NCI-H187 treated with DMSO at 0.1 percent for 48 hours (cell line): ENCODE data around the gene FRG2.
"Not testable (repeated sequence)": the region's sequence is repeated elsewhere in the genome, so short reads cannot be mapped to it uniquely, and the experiment has no call there.

ENCODE experiments used
- DNase-seq: peaks from one replicate; lab custom pipeline; 2025; lab: John Stamatoyannopoulos, UW

Gene FRG2

GRCh38 chr4:190027156-190027555 is at the start of gene FRG2:
TSS of gene FRG2 (minus strand) at chr4:190027256. CDS start at chr4:190027204, 52 bp downstream.
- not testable (repeated sequence) for DNase-seq

GRCh38 chr4:190068351-190068750 is 41.3 kb upstream of the FRG2 start:
- not testable (repeated sequence) for DNase-seq

GRCh38 chr4:190064805-190065204 is 37.7 kb upstream of the FRG2 start:
- DNase-seq = not testable (repeated sequence)

DNA sequence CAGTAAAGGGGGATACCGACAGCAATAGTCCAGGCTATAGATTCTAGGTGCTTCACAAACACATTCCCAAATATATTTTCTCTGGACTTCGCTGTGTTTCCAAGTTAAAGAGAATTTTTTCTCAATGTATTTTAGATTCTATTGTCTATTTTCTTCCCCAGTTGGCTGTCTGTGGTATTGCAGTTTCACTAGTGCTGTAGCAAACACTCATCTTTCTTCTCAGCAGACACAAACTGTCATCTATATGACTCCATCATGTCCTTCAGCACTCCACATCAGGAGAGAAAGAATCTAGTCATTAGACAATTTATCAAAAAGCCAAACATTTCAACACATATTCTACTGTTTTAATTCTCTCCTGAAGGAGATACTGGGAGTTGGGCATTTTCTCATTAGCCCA is 37.3 kb upstream of the FRG2 start, which contains the start of gene DBET:
DBET (plus strand) TSS at position 161 of the 400 bp plus-strand sequence.
- DNase-seq = not testable (repeated sequence)

- not testable (repeated sequence) for DNase-seq
These were observed 31.9 kb upstream of the FRG2 start for GRCh38 chr4:190058997-190059396.

DNA sequence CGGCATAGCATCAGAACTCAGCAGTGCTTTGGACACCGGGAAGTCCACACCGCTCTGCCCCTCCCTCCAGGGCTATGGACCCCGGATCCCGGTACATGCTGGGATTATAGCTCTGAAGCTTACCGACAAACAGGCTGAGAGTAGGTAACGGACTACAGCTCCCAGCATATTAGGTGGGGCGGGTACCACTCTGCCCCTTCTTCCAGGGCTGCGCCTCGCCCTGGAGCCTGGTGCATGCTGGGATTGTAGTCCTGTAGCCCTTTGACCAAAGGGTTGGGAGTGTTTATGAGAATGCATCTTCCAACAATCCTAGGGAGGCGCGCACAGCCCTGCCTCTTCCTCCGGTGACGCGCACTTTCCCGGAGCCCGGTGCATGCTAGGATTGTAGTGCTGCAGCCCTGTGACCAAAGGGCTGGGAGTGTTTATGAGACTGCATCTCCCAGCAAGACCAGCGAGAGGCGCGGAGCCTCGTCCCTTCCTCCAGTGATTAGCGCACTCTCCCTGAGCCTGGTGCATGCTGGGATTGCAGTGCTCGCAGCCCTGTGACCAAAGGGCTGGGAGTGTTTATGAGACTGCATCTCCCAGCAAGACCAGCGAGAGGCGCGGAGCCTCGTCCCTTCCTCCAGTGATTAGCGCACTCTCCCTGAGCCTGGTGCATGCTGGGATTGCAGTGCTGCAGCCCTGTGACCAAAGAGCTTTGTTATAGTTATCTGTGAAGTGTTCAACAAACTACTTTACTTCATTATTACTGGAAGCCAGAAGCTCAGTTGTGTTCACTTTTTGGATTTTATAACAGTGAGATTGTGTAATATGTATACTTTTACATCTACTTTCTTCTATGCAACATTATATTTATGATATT is 22.6 kb upstream of the FRG2 start:
- DNase-seq = not testable (repeated sequence)

- not testable (repeated sequence) for DNase-seq
These were observed 20.6 kb upstream of the FRG2 start for GRCh38 chr4:190047627-190048026.

DNA sequence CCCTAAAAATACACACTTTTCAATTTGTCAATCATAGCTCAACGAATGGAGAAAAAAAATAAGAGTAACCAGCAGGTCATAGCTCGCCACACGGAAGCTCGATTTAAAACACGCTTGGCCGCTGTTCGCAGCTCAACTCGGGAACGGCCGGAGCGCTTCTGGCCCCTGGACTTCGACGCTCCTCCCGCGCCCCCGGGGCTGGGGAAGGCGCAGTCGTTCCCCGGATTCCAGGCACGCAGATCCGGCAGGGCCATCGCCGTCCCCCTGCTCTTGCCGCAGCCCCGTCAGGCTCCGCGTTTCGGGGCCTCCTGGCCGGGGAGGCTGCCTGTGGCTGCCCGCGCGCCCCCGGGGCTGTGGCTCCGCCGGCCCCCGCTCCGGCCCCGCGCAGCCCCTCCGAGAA is 13.8 kb upstream of the FRG2 start:
- not testable (repeated sequence) for DNase-seq

DNA sequence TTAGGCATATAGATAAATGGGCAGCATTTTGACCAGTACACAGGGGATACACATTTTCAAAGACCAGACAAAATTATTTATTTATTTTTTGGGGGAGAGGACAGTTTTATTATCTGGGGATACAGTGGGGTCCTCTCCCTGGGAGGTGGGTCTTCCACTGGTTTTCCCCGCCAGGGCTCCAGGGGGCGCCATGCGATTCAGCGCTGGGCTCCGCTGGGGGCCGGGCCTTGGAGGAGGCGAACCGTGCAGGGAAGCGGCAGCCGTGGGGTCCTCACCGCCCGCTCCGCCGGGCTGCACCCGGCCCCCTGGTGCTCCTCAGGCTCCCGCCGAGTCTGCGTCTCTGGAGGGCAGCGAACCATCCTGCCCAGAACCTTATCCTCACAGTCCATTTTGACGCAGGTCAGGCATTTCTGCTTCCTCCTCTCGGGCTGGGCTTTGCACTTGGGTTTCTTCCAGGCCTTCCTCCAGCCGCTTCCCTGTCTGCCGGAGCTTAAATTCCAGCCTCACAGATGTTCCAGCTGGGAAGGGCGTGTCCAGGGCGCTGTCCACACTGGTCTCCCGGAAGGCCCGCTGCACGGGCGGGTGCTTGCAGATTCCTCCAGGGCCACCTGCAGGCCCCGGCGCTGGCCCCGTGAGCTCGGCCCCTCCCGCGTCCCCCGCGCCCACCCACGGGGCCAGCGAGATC is 10.8 kb upstream of the FRG2 start:
- DNase-seq = not testable (repeated sequence)

DNA sequence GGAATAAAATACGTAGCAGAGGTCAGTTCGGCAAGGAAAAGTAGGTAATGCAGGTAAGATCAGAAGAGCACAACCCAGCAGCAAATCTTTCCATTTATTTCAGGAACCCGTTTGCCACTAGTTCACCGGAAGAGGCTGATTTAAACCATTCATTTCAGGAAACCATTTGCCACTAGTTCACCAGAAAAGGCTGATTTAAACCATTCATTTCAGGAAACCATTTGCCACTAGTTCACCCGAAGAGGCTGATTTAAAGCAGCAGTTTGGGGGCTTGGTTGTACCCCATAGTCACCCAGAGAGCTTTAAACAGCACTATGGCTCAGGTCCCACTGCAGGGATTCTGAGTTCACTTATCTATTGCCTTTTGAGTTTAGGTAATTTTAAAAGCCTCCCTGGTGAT is 4.2 kb upstream of the FRG2 start:
- not testable (repeated sequence) for DNase-seq

DNA sequence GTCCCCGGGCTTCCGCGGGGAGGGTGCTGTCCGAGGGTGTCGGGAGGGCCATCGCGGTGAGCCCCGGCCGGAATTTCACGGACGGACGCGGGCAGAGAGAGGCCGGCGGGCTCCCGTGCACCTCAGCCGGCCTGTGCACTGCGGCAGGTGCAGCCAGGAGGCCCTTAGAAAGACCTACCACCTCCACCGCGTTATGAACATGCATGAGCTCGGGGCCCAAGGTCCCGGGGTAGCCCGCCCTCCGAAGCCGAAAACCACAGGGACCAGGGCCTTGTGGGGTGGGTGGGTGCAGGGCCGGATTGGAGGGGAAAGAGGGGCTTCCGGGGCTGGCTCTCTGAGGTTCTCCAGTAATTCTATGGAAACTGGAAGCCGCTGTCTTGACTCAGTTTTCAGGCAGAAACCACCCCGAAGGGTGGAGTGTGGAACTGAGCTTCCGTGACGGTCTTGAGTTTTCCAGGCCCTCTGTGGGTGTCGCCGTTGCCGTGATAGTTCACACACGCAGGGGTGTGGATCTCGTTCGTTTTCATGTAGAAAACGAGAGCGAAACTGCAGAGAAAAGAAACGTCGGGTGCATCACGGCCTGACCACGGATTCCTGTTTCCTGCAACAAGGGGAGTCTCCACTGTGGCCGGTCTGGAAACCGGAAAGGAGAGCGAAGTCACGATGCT is 4.3 kb downstream of the FRG2 start:
- DNase-seq = not testable (repeated sequence)

DNA sequence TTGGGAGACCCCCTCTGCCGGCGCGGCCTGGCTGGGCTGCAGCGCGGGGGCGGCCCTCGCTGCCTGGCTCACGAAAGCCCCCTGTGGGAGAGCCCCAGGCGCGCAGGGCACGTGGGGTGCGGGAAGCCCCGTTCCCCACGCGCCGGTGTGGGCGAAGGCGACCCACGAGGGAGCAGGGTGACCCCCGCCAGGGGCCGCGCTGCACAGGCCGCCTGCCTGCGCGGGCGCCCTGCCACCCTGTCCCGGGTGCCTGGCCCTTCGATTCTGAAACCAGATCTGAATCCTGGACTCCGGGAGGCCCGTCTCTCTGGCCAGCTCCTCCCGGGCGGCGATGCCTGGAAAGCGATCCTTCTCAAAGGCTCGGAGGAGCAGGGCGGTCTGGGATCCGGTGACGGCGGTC is 5.1 kb downstream of the FRG2 start:
- not testable (repeated sequence) for DNase-seq

DNA sequence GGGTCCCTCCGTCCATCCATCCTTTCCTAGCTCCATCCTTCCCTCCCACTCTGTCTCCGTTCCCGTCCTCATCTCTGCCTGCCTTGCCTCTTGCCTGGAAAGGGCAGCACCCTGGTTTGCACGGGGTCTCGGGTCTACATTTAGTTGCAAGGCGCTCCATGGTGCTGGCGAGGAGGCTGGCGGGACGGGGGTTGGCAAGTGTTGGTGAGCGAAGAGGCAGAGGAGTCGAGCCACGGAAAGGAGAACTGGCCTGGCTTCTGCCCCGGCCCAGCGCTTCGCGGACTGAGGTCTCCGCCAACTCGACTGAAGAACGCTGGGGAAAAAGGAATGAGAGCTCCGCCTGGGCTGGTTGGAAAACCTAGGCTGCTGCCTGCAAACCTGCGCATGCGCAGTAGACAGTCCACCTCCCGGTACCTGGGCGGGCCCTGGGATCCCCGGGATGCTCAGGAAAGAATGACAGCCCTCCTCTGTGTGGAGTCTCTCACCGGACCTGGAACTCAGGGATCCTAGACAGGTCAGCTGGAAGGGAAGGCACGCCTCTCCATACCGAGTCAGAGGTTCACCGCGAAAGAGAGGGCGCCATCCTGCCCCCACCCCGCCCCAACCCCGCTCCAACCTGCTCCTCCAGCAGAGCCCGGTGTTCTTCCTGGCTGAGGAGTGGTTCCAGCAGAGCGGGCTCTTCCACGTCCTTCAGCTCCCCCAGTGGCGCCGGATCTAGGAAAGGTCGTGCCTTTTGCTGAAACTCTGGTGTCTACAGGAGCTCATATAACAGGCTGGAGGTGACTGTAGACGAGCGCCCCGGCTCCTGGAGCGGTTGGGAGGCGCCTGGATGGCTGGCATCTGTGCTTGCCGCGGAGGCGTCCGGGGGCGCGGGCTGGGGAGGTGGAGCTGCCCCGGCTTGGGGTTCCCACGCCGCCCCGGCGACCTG is 6.0 kb downstream of the FRG2 start:
- DNase-seq = no peak

GRCh38 chr4:190019859-190020463 is 7.1 kb downstream of the FRG2 start:
- not testable (repeated sequence) for DNase-seq

GRCh38 chr4:190019023-190019858 is 7.8 kb downstream of the FRG2 start:
- DNase-seq = no peak

- no peak for DNase-seq
These were observed 8.7 kb downstream of the FRG2 start for GRCh38 chr4:190018201-190018920.

DNA sequence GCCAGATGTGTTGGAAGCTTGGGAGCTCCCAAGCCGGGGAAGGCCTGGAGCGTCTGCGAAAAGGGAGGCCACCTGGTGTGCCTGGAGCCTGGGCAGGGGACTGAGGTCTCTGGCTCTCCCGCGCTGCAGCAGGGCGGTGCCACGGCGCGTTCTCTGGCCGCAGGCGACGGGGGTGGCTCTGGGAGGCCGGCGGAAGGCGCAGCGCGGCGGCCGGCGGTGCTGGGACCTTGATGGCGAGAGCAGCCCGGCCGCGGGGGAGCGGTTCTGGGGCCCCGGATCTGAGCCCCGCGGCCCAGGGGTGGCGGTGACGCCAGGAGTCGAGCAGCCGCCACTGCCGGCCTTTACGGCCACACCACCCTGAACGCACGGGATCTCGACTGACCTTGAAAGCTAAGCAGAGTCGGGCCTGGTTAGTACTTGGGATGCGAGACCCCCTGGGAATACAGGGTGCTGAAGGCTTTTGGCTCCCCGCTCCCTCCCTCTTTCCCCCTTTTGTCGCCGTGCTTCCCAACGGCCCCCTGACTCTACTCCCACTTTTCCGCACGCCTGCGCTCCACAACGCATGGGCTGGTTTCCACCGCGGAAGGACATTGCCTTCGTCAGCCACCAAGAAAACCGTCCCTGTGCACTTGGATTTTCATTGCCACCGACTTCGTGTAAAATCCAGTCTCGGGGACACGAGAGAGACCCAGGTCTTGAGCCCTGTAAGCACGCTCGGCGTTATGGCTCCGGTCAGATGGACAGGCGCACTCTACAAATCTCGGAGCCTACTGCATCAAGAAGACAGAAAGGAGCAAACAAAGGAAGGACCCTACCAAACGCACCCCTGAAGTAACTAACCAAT is 9.5 kb downstream of the FRG2 start:
- no peak for DNase-seq
